ENCODE data around the gene GNAI2.

GNAI2 gene

GRCh38 chr3:50258029-50258680 is 22.2 kb downstream of the GNAI2 start:
- Histone ChIP-seq H3K27me3 (ENCODE audit: insufficient read depth, low read length, poor library complexity, severe bottlenecking) (no peaks in the 10 kb centered on the region), H3K9me2 (replicated peaks; ENCODE audit: low read depth, low read length) (no peaks in the 10 kb centered on the region), H3K9ac (ENCODE audit: low read depth, low read length, poor library complexity, severe bottlenecking) (no peak overlapping the region), H3K36me3 (ENCODE audit: insufficient read depth, low read length) (peaks cover 61% of the 10 kb centered on the region; the same call in 1 of the 2 replicates), H2AFZ (ENCODE audit: low read length) (no peak overlapping the region), H3K9me3 (ENCODE audit: insufficient read depth, low read depth, low read length) (no peaks in the 10 kb centered on the region), H3K4me2 (ENCODE audit: low read depth, low read length, poor library complexity, severe bottlenecking) (no peak overlapping the region), H3K4me1 (ENCODE audit: insufficient read depth, low read length, poor library complexity, severe bottlenecking) (peaks cover 13% of the 10 kb centered on the region), H3F3A (ENCODE audit: low read depth) (peaks cover 4% of the 10 kb centered on the region; the same call in 1 of the 2 replicates), H4K20me1 (ENCODE audit: insufficient read depth, low read length, poor library complexity, severe bottlenecking) (peaks cover 14% of the 10 kb centered on the region), H3K4me3 (ENCODE audit: low read length, poor library complexity, severe bottlenecking) (no peak overlapping the region), H3K79me2 (ENCODE audit: insufficient read depth, low read length) (peaks cover 19% of the 10 kb centered on the region; the same call in 1 of the 2 replicates)
- TF ChIP-seq EZH2phosphoT487 (IDR thresholded peaks at IDR 0.05; ENCODE audit: borderline replicate concordance) (no peak), CTCF (conservative IDR thresholded peaks at IDR 0.05; ENCODE audit: low read length) (no peak)

GRCh38 chr3:50258979-50259378 is 23.0 kb downstream of the GNAI2 start:
- no peak overlapping the region for H3K4me2 ChIP-seq (ENCODE audit: low read depth, low read length, poor library complexity, severe bottlenecking)
- H3K9me3 ChIP-seq (ENCODE audit: insufficient read depth, low read depth, low read length): no peaks in the 10 kb centered on the region
- H3K9ac ChIP-seq (ENCODE audit: low read depth, low read length, poor library complexity, severe bottlenecking): no peak overlapping the region
- no peak overlapping the region for H3K4me3 ChIP-seq (ENCODE audit: low read length, poor library complexity, severe bottlenecking)
- H3F3A ChIP-seq (ENCODE audit: low read depth): peaks cover 4% of the 10 kb centered on the region; the same call in 1 of the 2 replicates
- H3K36me3 ChIP-seq (ENCODE audit: insufficient read depth, low read length): peaks cover 53% of the 10 kb centered on the region; the same call in 1 of the 2 replicates
- peaks cover 13% of the 10 kb centered on the region for H3K4me1 ChIP-seq (ENCODE audit: insufficient read depth, low read length, poor library complexity, severe bottlenecking)
- peaks cover 18% of the 10 kb centered on the region; the same call in 1 of the 2 replicates for H3K79me2 ChIP-seq (ENCODE audit: insufficient read depth, low read length)
- H3K9me2 ChIP-seq (replicated peaks; ENCODE audit: low read depth, low read length): no peaks in the 10 kb centered on the region
- no peaks in the 10 kb centered on the region for H3K27me3 ChIP-seq (ENCODE audit: insufficient read depth, low read length, poor library complexity, severe bottlenecking)
- H4K20me1 ChIP-seq (ENCODE audit: insufficient read depth, low read length, poor library complexity, severe bottlenecking): peaks cover 9% of the 10 kb centered on the region
- TF ChIP-seq CTCF (conservative IDR thresholded peaks at IDR 0.05; ENCODE audit: low read length) (no peak), EZH2phosphoT487 (IDR thresholded peaks at IDR 0.05; ENCODE audit: borderline replicate concordance) (no peak)
- no peak overlapping the region for H2AFZ ChIP-seq (ENCODE audit: low read length)

GRCh38 chr3:50259432-50260026 is 23.5 kb downstream of the GNAI2 start:
- H3K27me3 ChIP-seq (ENCODE audit: insufficient read depth, low read length, poor library complexity, severe bottlenecking): no peaks in the 10 kb centered on the region
- H3K79me2 ChIP-seq (ENCODE audit: insufficient read depth, low read length): peaks cover 12% of the 10 kb centered on the region; the same call in 1 of the 2 replicates
- no peaks in the 10 kb centered on the region for H3K9me2 ChIP-seq (replicated peaks; ENCODE audit: low read depth, low read length)
- TF ChIP-seq CTCF (conservative IDR thresholded peaks at IDR 0.05; ENCODE audit: low read length): no peak
- TF ChIP-seq EZH2phosphoT487 (IDR thresholded peaks at IDR 0.05; ENCODE audit: borderline replicate concordance): no peak
- H2AFZ ChIP-seq (ENCODE audit: low read length): no peak overlapping the region
- peaks cover 4% of the 10 kb centered on the region; the same call in 1 of the 2 replicates for H3F3A ChIP-seq (ENCODE audit: low read depth)
- H4K20me1 ChIP-seq (ENCODE audit: insufficient read depth, low read length, poor library complexity, severe bottlenecking): peaks cover 9% of the 10 kb centered on the region
- H3K36me3 ChIP-seq (ENCODE audit: insufficient read depth, low read length): peaks cover 48% of the 10 kb centered on the region; the same call in 1 of the 2 replicates
- H3K4me3 ChIP-seq (ENCODE audit: low read length, poor library complexity, severe bottlenecking): peak overlapping the region; percentile 24
- H3K4me2 ChIP-seq (ENCODE audit: low read depth, low read length, poor library complexity, severe bottlenecking): peak overlapping the region; percentile 47
- H3K9me3 ChIP-seq (ENCODE audit: insufficient read depth, low read depth, low read length): no peaks in the 10 kb centered on the region
- H3K4me1 ChIP-seq (ENCODE audit: insufficient read depth, low read length, poor library complexity, severe bottlenecking): peaks cover 13% of the 10 kb centered on the region
- H3K9ac ChIP-seq (ENCODE audit: low read depth, low read length, poor library complexity, severe bottlenecking): peak overlapping the region; percentile 86
